Endometrial microvascular endothelial cells (primary cell): ENCODE data around the gene EPOP. TPM values are rescaled to one million over a fixed set of nuclear protein-coding genes. Genes with fewer than 3 reads are reported as not detected.
"Not testable (repeated sequence)": the region's sequence is repeated elsewhere in the genome, so short reads cannot be mapped to it uniquely, and the experiment has no call there.

ENCODE experiments used
- in situ Hi-C: cut with HindIII; loops from 2 replicates; pipeline ENCODE4 v1.10.0; 2017; ENCODE audit warnings: low sequenced_read_pairs, low pct_unique_long_range_greater_than_20kb; ENCODE audit errors: inconsistent ontology term
- total RNA-seq: library from RNA; depleted of rRNA; stranded (reverse); fragments of >200 nt; gene quantifications from one replicate; pipeline ENCODE4 v1.2.3, GENCODE V29; 2015; ENCODE audit errors: inconsistent ontology term

The EPOP gene
- total RNA-seq, 1 donor from 2014 or later, result 2.3 TPM

GRCh38 chr17:38658741-38659345 is 15.9 kb downstream of the EPOP start:
- in situ Hi-C loops, result loop anchor here (25.0 kb wide), 1 partner anchor 147 kb away; no protein-coding TSS in a partner anchor

- in situ Hi-C loops, result loop anchor here (25.0 kb wide), 1 partner anchor 146 kb away; no protein-coding TSS in a partner anchor
Observed at GRCh38 chr17:38657824-38658740, 16.7 kb downstream of the EPOP start.

- in situ Hi-C loops, result loop anchor here (25.0 kb wide), 1 partner anchor 145 kb away; no protein-coding TSS in a partner anchor
Observed at GRCh38 chr17:38656959-38657823, 17.6 kb downstream of the EPOP start.

GRCh38 chr17:38654411-38655398 is 20.1 kb downstream of the EPOP start:
- in situ Hi-C loops, result loop anchor here (25.0 kb wide), 1 partner anchor 142 kb away; no protein-coding TSS in a partner anchor

- in situ Hi-C loops, result loop anchor here (25.0 kb wide), 1 partner anchor 141 kb away; no protein-coding TSS in a partner anchor
Observed at GRCh38 chr17:38653679-38654078, 21.1 kb downstream of the EPOP start.

GRCh38 chr17:38653230-38653629 is 21.5 kb downstream of the EPOP start:
- in situ Hi-C loops, result loop anchor here (25.0 kb wide), 1 partner anchor 141 kb away; no protein-coding TSS in a partner anchor

- in situ Hi-C loops, result loop anchor here (25.0 kb wide), 1 partner anchor 138 kb away; no protein-coding TSS in a partner anchor
Observed at GRCh38 chr17:38650653-38651173, 24.0 kb downstream of the EPOP start.

GRCh38 chr17:38637951-38638350 is 36.8 kb downstream of the EPOP start:
- in situ Hi-C loops, result no loop called here

GRCh38 chr17:38636054-38636453 is 38.7 kb downstream of the EPOP start:
- in situ Hi-C loops, result no loop called here

- in situ Hi-C loops, result no loop called here
Observed at GRCh38 chr17:38632334-38632733, 42.4 kb downstream of the EPOP start.

- in situ Hi-C loops, result no loop called here
Observed at GRCh38 chr17:38628441-38628840, 46.3 kb downstream of the EPOP start.

- in situ Hi-C loops, result no loop called here
Observed at GRCh38 chr17:38627957-38628356, 46.8 kb downstream of the EPOP start.

GRCh38 chr17:38626606-38627226 is 48.0 kb downstream of the EPOP start:
- in situ Hi-C loops, result not testable (repeated sequence)

GRCh38 chr17:38625482-38625881 is 49.3 kb downstream of the EPOP start:
- in situ Hi-C loops, result no loop called here

- in situ Hi-C loops, result not testable (repeated sequence)
Observed at GRCh38 chr17:38624782-38625355, 49.9 kb downstream of the EPOP start.
